DMS114 treated with DMSO at 0.1 percent for 48 hours (cell line): ENCODE measurements around the gene JADE1.
A peak's percentile ranks its signal among the peaks of the same experiment; 100 is the strongest.

ENCODE experiments used
- DNase-seq: peaks from one replicate; lab custom pipeline; 2025; ENCODE audit not compliant: unreplicated experiment; lab: John Stamatoyannopoulos, UW

The JADE1 gene

GRCh38 chr4:128840711-128841318 lies 31.3 kb downstream of the JADE1 start:
- no peak for DNase-seq

DNA sequence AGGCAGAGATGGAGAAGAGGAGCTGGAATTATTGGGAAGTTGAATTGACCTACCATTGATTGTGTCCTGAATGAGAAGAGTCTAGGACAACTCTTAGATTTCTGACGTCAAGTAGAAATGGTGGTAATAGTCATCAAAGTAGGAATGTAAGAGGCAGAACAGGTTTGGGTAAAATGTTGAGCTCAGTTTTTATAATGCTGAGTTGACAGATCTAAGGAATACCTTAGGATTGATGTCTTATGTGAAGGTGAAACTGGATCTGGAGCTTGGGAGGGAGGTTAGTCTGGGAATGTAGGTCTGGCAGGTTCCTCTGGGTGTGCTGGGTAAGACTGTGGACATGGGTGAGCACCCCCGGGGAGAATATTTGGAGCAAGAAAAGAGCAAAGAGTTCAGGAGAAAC lies 31.9 kb downstream of the JADE1 start:
- no peak for DNase-seq

DNA sequence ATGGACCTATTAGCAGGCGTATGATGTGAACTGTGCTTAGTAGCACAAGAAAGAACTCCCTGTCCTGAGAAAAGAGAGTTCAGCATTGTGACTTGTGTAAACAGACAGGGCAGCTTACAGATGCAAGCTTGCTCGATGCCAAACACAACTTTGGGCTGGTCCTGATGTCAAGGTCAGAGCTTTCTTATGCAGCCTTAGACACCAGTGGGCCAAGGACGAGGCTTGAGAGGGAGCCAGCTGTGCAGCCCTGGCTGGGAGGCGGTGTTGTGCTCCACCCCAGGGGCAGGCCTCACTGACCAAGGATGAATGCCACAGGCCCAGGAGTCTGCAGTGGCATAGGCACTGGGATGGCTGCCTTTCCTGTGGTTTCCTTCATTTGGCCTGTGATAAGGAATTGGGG lies 35.4 kb downstream of the JADE1 start:
- no peak for DNase-seq

DNA sequence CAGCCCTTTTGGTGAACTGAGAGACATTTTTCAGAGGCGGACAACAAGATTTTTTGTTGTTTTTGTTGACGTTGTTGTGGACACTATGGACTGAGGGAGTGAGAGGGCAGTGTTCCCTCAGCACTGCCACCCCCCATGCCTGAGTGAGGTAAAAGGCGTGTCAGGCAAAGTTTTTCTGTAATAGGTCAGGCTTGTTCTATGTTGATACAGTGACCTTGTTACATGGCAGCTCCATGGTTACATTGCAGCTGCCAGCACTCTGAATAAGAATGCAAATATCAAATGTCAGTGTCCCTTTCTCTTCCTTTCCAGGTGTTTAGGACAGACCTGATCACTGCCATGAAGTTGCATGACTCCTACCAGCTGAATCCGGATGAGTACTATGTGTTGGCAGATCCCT lies 36.6 kb downstream of the JADE1 start:
- DNase-seq = no peak

- no peak for DNase-seq
Measured at GRCh38 chr4:128847082-128847724, 37.7 kb downstream of the JADE1 start.

- DNase-seq = no peak
Measured at GRCh38 chr4:128848461-128848860, 39.0 kb downstream of the JADE1 start.

GRCh38 chr4:128850252-128850651 lies 40.8 kb downstream of the JADE1 start:
- DNase-seq = no peak

- DNase-seq = no peak
Measured at GRCh38 chr4:128853741-128854140, 44.2 kb downstream of the JADE1 start.

DNA sequence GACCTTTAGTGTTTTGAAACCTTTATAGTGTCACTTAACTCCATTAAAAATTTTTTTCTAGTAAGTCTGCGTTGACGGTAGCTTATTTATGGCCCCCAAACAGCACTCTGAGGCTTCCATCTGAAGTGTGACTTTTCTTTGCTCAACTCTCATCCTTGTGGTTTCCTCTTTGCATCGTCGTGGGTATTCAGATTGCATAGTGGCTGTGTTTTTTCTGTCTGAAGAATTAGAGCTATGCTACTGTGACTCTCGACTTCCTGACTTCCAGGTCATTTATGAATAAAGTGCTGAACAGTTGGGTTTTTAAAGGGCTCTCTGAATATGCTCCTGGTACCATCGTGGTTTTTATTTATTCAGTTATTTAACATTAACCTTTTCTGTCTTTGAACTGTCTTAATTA lies 44.9 kb downstream of the JADE1 start:
- DNase-seq = no peak

GRCh38 chr4:128855621-128856020 lies 46.1 kb downstream of the JADE1 start:
- no peak for DNase-seq

- DNase-seq = no peak
Measured at GRCh38 chr4:128856246-128856645, 46.7 kb downstream of the JADE1 start.

DNA sequence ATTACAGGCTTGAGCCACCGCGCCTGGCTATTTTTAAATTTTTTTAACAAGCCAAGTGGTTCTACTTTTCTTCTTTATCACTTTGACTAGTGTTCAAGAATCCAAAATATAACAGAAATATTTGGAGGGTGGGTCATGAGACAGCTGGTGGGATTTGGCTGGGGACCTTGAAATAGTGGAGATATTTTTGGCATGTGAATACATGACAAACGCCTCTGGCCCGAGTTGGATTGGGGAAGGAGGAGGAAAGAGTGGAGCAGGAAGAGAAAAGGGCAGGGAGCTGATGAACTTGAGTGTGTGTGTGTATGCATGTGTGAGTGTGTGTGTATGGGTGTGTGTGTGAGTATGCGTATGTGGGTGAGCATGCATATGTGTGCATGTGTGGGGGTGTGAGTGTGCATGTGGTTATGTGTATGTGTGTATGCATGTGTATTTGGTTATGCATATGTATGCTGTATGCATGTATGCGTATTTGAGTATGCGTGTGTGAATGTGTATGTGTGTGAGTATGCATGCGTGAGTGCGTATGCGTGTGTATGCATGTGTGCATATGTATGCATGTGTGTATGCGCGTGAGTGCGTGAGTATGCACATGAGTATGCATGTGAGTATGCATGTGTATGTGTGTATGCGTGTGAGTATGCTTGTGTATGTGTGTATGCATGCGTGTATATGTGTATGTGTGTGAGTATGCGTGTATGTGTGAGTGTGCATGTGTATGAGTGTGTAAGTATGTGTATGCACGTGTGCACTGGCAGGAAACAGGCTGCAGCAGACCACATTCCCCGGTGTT lies 49.6 kb downstream of the JADE1 start:
- DNase-seq = no peak

DNA sequence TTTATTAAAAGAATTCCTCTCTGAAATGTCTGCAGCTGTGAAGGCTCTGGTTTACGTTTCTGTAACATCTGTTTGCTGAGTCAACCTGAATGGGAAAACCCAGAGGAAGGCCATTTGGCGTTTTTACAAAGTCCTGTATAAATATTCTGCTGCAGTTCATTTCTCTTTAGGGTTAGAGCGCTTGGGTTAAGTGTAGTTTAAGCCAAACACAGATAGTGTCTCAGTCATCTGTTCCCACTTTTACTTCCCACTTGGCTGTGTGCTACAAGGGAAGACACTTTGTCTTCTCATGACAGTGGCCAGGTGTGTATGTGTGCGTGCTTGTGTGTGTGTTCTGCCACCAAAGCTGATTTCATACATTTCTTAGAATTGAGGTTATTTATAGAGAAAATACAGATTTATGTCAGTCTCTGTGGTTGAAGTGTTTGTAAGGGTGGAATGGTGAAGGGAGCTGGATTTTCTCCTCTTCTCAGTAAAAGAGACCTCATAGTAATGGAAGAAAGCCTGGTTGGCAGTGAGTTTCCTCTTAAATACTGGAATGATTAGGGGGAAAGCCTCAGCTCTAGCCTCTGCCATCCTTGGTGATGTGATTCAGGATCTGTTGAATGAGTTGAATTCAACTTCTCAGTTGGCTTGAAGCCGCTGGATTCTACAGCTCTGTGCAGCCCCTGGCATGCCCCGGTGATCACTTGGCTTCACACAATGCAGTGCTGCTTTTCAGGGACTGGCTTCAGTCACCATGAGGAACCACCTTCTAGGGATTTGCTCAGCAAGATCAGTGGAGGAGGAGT lies 50.6 kb downstream of the JADE1 start:
- DNase-seq = no peak

DNA sequence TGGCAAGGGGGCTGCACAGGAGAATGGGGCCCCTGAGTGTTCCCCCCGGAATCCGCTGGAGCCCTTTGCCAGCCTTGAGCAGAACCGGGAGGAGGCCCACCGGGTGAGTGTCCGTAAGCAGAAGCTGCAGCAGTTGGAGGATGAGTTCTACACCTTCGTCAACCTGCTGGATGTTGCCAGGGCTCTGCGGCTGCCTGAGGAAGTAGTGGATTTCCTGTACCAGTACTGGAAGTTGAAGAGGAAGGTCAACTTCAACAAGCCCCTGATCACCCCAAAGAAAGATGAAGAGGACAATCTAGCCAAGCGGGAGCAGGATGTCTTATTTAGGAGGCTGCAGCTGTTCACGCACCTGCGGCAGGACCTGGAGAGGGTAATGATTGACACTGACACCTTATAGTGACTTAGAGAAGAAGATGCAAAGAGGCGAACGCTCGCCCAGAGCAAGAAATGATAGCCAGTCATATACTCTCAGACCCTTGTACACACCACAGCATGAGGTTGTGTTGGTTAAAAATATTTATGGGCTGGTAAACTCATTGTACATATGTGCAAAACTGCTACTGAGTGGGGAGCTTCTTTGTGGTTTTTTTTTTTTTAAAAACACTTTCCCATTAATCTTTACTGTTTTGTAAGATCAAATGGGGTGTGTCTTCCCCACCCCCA lies 52.5 kb downstream of the JADE1 start:
- DNase-seq = no peak

GRCh38 chr4:128862608-128863311 lies 53.3 kb downstream of the JADE1 start:
- DNase-seq = no peak

- DNase-seq = peak; percentile 27
Measured at GRCh38 chr4:128863312-128864075, 54.0 kb downstream of the JADE1 start.

DNA sequence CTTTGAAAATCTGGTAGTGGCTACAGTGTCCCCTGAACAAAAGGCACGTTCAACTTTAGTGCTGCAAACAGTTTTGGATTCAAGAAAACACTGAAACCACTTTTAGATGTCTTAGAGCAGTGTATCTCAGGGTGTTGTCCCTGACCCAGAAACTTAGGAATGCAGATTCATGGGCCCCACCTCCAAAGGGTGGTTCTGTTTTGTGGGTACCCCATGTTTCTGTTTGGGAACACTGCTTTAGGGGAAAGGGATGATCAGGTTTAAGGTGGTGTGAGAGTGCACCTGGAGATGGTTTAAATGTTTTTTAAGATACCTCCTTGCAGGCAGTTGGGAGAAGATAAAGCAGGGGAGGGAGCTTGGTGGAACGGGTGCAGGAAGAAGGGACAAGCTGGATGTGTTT lies 55.6 kb downstream of the JADE1 start:
- no peak for DNase-seq

- DNase-seq = no peak
Measured at GRCh38 chr4:128866269-128866668, 56.8 kb downstream of the JADE1 start.

- DNase-seq = no peak
Measured at GRCh38 chr4:128866691-128867090, 57.2 kb downstream of the JADE1 start.

DNA sequence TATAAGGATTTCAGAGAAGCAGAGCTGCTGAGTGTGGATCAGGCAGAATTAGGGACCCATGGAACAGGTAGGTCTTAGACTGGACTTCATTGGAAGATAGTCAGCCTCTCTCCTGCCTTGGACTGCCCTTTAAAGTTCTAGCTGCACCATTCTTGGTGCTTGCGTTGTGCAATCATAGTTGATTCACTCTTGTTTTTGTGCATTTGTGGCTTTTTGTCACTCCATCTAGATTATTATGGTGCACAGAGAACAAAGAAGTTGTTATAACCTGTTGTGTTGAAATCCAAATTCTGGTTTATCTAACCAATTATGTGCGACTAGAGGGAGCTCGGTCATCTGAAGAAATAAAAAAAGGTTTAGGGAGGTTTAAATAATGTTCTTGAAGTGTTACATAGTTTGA lies 59.3 kb downstream of the JADE1 start:
- DNase-seq = no peak
